WTC11 (cell line): ENCODE results near the gene ENPP6.

ENCODE experiments used
- ARID4B ChIP-seq: sonication (generic); formaldehyde crosslinking; IDR thresholded peaks from 2 replicates; pipeline ENCODE4 v1.8.0; 2023; ENCODE audit warnings: missing genetic modification reagents, mild to moderate bottlenecking, borderline replicate concordance
- ATF1 ChIP-seq: sonication (generic); formaldehyde crosslinking; IDR thresholded peaks from 2 replicates; pipeline ENCODE4 v1.8.1; 2023; ENCODE audit warnings: mild to moderate bottlenecking, moderate library complexity, missing genetic modification reagents
- CTCF ChIP-seq: fragments of 200-600 bp; IDR thresholded peaks from 2 replicates; pipeline ENCODE4 v1.8.0; 2022; ENCODE audit warnings: antibody characterized with exemption
- JUN ChIP-seq: sonication (generic); formaldehyde crosslinking; IDR thresholded peaks from 2 replicates; pipeline ENCODE4 v1.8.0; 2023; ENCODE audit warnings: mild to moderate bottlenecking, missing genetic modification reagents
- MYBL2 ChIP-seq: sonication (generic); formaldehyde crosslinking; IDR thresholded peaks from 2 replicates; pipeline ENCODE4 v1.8.1; 2023; ENCODE audit warnings: mild to moderate bottlenecking, moderate library complexity, missing genetic modification reagents
- SMAD4 ChIP-seq: sonication (generic); formaldehyde crosslinking; IDR thresholded peaks from 2 replicates; pipeline ENCODE4 v1.8.0; 2022; ENCODE audit warnings: mild to moderate bottlenecking, missing genetic modification reagents
- ZNF121 ChIP-seq: sonication (generic); formaldehyde crosslinking; IDR thresholded peaks from 2 replicates; pipeline ENCODE4 v1.8.0; 2023; ENCODE audit warnings: missing genetic modification reagents
- ZNF317 ChIP-seq: sonication (generic); formaldehyde crosslinking; IDR thresholded peaks from 2 replicates; pipeline ENCODE4 v1.8.1; 2023; ENCODE audit warnings: low read depth, mild to moderate bottlenecking, moderate library complexity, missing genetic modification reagents, borderline replicate concordance
- ZNF532 ChIP-seq: fragments of 250-450 bp; sonication (Bioruptor Pico); IDR thresholded peaks from 2 replicates; pipeline ENCODE4 v1.9.0; 2021; ENCODE audit warnings: mild to moderate bottlenecking, borderline replicate concordance
- TF ChIP-seq, protein P1 (sequence below): sonication (generic); formaldehyde crosslinking; IDR thresholded peaks from 2 replicates; pipeline ENCODE4 v1.8.1; 2022; ENCODE audit warnings: low read depth, mild to moderate bottlenecking, moderate library complexity, missing genetic modification reagents, borderline replicate concordance
- TF ChIP-seq, protein P2 (sequence below): sonication (generic); formaldehyde crosslinking; IDR thresholded peaks from 2 replicates; pipeline ENCODE4 v1.8.0; 2023; ENCODE audit warnings: mild to moderate bottlenecking, missing genetic modification reagents

- no peak for TF ChIP-seq CTCF
- no peak for TF ChIP-seq ZNF317 (CRISPR knock-in tag)
- no peak for TF ChIP-seq MYBL2 (CRISPR knock-in tag)
- TF ChIP-seq ZNF121 (CRISPR knock-in tag): no peak
- TF ChIP-seq, protein P1, sequence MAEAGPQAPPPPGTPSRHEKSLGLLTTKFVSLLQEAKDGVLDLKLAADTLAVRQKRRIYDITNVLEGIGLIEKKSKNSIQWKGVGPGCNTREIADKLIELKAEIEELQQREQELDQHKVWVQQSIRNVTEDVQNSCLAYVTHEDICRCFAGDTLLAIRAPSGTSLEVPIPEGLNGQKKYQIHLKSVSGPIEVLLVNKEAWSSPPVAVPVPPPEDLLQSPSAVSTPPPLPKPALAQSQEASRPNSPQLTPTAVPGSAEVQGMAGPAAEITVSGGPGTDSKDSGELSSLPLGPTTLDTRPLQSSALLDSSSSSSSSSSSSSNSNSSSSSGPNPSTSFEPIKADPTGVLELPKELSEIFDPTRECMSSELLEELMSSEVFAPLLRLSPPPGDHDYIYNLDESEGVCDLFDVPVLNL (CRISPR knock-in tag): no peak
- no peak for TF ChIP-seq JUN
- no peak for TF ChIP-seq ATF1 (CRISPR knock-in tag)
- TF ChIP-seq, protein P2, sequence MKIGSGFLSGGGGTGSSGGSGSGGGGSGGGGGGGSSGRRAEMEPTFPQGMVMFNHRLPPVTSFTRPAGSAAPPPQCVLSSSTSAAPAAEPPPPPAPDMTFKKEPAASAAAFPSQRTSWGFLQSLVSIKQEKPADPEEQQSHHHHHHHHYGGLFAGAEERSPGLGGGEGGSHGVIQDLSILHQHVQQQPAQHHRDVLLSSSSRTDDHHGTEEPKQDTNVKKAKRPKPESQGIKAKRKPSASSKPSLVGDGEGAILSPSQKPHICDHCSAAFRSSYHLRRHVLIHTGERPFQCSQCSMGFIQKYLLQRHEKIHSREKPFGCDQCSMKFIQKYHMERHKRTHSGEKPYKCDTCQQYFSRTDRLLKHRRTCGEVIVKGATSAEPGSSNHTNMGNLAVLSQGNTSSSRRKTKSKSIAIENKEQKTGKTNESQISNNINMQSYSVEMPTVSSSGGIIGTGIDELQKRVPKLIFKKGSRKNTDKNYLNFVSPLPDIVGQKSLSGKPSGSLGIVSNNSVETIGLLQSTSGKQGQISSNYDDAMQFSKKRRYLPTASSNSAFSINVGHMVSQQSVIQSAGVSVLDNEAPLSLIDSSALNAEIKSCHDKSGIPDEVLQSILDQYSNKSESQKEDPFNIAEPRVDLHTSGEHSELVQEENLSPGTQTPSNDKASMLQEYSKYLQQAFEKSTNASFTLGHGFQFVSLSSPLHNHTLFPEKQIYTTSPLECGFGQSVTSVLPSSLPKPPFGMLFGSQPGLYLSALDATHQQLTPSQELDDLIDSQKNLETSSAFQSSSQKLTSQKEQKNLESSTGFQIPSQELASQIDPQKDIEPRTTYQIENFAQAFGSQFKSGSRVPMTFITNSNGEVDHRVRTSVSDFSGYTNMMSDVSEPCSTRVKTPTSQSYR (CRISPR knock-in tag): no peak
- TF ChIP-seq ZNF532 (CRISPR knock-in tag): no peak
- no peak for TF ChIP-seq SMAD4 (CRISPR knock-in tag)
- no peak for TF ChIP-seq ARID4B (CRISPR knock-in tag)
Measured at GRCh38 chr4:184193556-184194525, 23.8 kb downstream of the ENPP6 start.
